K562 (cell line): ENCODE data around the gene ADM.

Experiments
- EZH2 ChIP-seq: IDR thresholded peaks from 2 replicates; pipeline ENCODE4 v1.6.1; 2012; ENCODE audit warnings: low read depth, mild to moderate bottlenecking, inconsistent platforms, low read length, borderline replicate concordance
- KAT7 ChIP-seq: sonication (generic); formaldehyde crosslinking; IDR thresholded peaks from 2 replicates; pipeline ENCODE4 v1.8.0; 2022; ENCODE audit warnings: missing genetic modification reagents, mild to moderate bottlenecking, borderline replicate concordance
- MXI1 ChIP-seq: IDR thresholded peaks from 2 replicates; pipeline ENCODE4 v1.6.1; 2011; ENCODE audit warnings: low read depth, mild to moderate bottlenecking, improper control_type of control experiment, low read length
- NR1H2 ChIP-seq: sonication (generic); formaldehyde crosslinking; IDR thresholded peaks from 2 replicates; pipeline ENCODE4 v1.4.0; 2020; ENCODE audit warnings: mild to moderate bottlenecking, missing genetic modification reagents
- POLR2A ChIP-seq: fragments of 450-650 bp; conservative IDR thresholded peaks from 2 replicates; pipeline ENCODE4 v1.6.1; 2016
- SETDB1 ChIP-seq: IDR thresholded peaks from one replicate; pipeline ENCODE4 v1.6.1; 2012; ENCODE audit warnings: low read length, control low read depth, inconsistent platforms
- SMARCB1 ChIP-seq: IDR thresholded peaks from 2 replicates; pipeline ENCODE4 v1.6.1; 2011; ENCODE audit warnings: improper control_type of control experiment, low read depth; ENCODE audit not compliant: insufficient read length
- ZC3H11A ChIP-seq: IDR thresholded peaks from 2 replicates; pipeline ENCODE4 v1.6.1; 2012; ENCODE audit warnings: low read depth, low read length, improper control_type of control experiment
- ZNF589 ChIP-seq: fragments of 200-800 bp; sonication (Bioruptor generic); IDR thresholded peaks from 2 replicates; pipeline ENCODE4 v1.6.1; 2016; ENCODE audit warnings: low read depth, missing genetic modification characterization, missing compliant biosample characterization
- TF ChIP-seq, protein P1 (sequence below), 3 experiments: IDR thresholded peaks in 2 of 3; conservative IDR thresholded peaks in 1 of 3; 2 replicates each; pipeline ENCODE4 v1.5.1; 2011 to 2012; ENCODE audit warnings: low read length in 3 of 3, mild to moderate bottlenecking in 3 of 3, control low read depth in 2 of 3, improper control_type of control experiment in 1 of 3, inconsistent platforms in 1 of 3, low read depth in 1 of 3, mixed read lengths in 1 of 3, moderate library complexity in 1 of 3; ENCODE audit not compliant: insufficient read depth in 2 of 3

DNA sequence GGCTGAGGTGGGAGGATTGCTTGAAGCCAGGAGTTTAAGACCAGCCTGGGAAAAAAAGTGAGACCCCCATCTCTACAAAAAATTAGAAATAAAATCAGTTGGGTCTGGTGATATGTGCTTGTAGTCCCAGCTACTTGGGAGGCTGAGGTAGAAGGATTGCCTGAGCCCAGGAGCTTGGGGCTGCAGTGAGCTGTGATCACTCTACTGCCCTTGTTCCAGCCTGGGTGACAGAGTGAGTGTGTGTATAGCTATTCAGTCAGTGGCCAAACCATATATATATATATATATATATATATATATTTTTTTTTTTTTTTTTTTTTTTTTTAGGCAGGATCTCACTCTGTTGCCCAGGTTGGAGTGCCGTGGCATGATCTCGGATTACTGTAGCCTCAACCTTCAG, 24.5 kb downstream of the ADM start:
- TF ChIP-seq, protein P1, sequence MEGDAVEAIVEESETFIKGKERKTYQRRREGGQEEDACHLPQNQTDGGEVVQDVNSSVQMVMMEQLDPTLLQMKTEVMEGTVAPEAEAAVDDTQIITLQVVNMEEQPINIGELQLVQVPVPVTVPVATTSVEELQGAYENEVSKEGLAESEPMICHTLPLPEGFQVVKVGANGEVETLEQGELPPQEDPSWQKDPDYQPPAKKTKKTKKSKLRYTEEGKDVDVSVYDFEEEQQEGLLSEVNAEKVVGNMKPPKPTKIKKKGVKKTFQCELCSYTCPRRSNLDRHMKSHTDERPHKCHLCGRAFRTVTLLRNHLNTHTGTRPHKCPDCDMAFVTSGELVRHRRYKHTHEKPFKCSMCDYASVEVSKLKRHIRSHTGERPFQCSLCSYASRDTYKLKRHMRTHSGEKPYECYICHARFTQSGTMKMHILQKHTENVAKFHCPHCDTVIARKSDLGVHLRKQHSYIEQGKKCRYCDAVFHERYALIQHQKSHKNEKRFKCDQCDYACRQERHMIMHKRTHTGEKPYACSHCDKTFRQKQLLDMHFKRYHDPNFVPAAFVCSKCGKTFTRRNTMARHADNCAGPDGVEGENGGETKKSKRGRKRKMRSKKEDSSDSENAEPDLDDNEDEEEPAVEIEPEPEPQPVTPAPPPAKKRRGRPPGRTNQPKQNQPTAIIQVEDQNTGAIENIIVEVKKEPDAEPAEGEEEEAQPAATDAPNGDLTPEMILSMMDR (IDR thresholded peaks at IDR 0.05 in 2 of 3, conservative IDR thresholded peaks at IDR 0.05 in 1 of 3; ENCODE audit: insufficient read depth in 2 of 3, low read depth in 1 of 3, low read length in 3 of 3), result no peak
- TF ChIP-seq NR1H2 (CRISPR knock-in tag), result no peak
- TF ChIP-seq POLR2A, result no peak
- TF ChIP-seq SMARCB1, result no peak
- TF ChIP-seq SETDB1, result no peak
- no peak for TF ChIP-seq ZNF589
- no peak for TF ChIP-seq KAT7 (CRISPR knock-in tag)
- TF ChIP-seq ZC3H11A, result no peak
- no peak for TF ChIP-seq MXI1
- TF ChIP-seq EZH2, result no peak
